ENCODE measurements around the gene CNTLN. TPM values are rescaled to one million over a fixed set of nuclear protein-coding genes. Genes with fewer than 3 reads are reported as not detected.
"Not testable (repeated sequence)": the region's sequence is repeated elsewhere in the genome, so short reads cannot be mapped to it uniquely, and the experiment has no call there.

The CNTLN gene
- total RNA-seq, 1 experiment from 2014 or later, result 11.3 TPM

DNA sequence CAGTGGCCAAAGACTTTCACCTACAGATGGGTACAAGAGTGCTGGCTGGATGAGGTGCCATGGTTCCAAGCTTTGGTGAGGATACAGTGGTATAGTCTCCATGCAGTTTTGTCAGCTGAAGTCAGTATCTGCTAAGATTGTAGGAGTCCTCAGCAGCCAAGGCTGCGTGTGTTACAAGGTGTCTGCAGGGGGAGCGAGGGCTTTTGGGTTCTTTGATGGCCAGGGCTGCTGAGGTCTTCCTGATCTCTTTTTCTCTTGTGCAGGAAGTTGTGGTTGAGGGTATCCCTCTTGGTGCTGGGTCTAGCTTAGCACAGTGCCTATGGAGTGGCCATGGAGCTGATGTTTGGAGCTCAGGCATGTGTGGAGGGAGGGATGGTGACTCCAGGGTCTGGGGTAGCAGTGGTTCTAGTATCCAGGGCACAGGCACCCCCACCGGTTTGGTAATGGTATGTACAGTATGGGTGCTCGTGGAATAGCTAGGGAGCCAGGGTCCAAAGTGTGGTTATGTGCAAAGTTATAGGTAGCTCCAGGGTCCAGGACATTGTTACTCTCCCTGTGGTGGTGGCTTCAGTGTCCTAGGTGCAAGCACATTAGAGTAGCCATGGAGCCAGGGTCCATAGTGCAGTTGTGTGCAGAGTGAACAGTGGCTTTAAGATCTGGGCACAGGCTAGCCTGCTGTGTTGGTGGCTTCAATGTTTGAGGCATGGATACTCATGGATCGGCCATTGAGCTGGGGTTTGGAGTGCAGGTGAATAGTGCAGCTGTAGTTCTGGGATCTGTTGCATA, 36.7 kb downstream of the CNTLN start:
- DNase-seq (ENCODE audit: low read depth), result no peak

DNA sequence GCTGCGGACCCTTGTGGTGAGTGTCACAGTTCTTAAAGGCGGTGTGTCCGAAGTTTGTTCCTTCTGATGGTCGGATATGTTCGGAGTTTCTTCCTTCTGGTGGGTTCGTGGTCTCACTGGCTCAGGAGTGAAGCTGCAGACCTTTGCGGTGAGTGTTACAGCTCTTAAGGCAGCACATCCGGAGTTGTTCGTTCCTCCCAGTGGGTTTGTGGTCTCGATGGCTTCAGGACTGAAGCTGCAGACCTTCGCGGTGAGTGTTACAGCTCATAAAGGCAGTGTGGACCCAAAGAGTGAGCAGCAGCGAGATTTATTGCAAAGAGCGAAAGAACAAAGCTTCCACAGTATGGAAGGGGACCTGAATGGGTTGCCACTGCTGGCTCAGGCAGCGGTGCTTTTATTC, 42.7 kb downstream of the CNTLN start:
- not testable (repeated sequence) for DNase-seq (ENCODE audit: low read depth)

- no peak for DNase-seq (ENCODE audit: low read depth)
Measured at GRCh38 chr9:17185481-17186029, 50.7 kb downstream of the CNTLN start.

GRCh38 chr9:17191082-17191481, 56.2 kb downstream of the CNTLN start:
- peak; percentile 10 for DNase-seq (ENCODE audit: low read depth)

GRCh38 chr9:17204611-17205152, 69.8 kb downstream of the CNTLN start:
- no peak for DNase-seq (ENCODE audit: low read depth)

GRCh38 chr9:17216011-17216410, 81.2 kb downstream of the CNTLN start:
- peak; percentile 89 for DNase-seq (ENCODE audit: low read depth)

DNA sequence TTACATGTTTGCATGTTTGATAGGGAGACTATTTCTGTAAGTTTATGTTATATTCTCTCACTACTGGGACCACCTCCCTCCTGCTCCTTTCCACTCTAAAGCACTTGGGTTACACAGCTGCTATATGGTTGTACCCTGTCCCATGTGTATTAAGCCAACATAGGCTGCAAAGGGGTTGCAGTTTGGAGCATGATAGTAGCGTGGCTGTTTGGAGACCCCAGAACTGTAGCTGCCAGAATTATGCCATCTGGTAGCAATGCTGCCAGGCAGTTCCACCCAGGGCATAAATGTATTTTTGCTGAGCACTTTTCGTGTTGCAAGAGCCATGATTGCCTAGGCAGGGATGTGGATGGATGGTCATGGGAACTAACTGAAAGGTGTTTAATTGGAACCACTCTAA, 81.8 kb downstream of the CNTLN start:
- DNase-seq (ENCODE audit: low read depth), result no peak

GRCh38 chr9:17217272-17217671, 82.4 kb downstream of the CNTLN start:
- no peak for DNase-seq (ENCODE audit: low read depth)

GRCh38 chr9:17219261-17219660, 84.4 kb downstream of the CNTLN start:
- DNase-seq (ENCODE audit: low read depth), result no peak

DNA sequence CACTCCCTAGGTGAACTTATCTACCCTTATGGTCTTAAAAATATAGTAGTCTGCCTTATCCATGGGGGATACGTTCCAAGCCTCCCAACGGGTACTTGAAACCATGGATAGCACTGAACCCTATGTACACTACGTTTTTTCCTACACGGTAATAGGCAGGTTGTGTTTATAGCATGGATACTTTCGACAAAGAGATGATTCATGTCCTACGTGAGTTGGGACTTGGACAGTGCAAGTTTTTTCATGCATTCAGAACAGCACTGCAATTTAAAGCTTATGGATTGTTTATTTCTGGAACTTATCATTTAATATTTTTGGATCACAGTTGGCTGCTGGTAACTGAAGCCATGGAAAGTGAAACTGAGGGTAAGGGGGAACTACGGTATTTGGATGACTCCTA, 88.1 kb downstream of the CNTLN start:
- no peak for DNase-seq (ENCODE audit: low read depth)

- no peak for DNase-seq (ENCODE audit: low read depth)
Measured at GRCh38 chr9:17225407-17225806, 90.6 kb downstream of the CNTLN start.

DNA sequence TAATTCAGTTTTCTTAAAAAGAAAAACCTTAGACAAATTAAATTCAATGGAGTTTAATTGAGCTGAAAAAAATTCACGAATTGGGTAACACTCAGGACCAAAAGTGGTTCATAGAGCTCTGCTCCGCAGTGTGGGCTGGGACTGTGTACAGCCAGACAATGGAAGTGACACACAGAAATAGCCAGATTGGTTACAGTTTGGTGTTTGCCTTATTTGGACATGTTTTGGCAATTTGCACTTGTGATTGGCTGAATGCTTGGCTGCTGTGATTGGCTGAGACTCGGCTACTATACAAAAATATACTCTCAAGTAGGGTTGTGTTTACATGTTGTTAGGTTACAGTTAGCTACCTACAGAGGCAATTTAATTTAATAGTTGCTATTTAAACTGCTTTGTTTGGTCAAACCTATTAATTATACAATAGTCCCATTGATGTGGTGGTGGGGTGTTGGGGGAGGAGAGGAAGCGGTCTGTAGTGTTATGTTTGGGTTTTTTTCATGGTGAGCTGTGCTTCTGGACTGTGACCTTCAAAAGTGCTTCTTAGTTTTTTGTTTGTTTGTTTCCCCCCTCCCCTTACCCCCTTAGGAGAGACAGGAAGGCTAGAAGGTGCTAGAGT, 95.2 kb downstream of the CNTLN start:
- peak; percentile 14 for DNase-seq (ENCODE audit: low read depth)

DNA sequence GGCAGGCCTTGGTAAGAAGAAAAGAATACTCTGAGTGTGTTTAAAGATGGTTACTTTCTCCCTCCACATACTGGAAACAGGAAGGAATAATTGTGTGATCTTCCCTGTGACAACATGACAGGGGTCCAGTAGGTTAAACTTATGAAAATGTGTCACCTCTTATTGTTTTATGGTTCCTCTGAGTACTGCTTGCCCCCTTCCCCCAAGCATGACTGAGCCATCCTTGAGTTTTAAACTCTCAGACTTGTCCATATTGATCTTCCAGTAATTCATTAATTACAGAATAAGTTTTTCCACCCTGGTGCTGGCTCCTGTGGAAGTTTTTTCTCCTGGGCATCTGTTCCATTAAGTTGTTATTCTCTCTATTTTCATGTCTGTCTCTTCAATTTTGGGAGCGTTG, 95.8 kb downstream of the CNTLN start:
- DNase-seq (ENCODE audit: low read depth), result no peak

DNA sequence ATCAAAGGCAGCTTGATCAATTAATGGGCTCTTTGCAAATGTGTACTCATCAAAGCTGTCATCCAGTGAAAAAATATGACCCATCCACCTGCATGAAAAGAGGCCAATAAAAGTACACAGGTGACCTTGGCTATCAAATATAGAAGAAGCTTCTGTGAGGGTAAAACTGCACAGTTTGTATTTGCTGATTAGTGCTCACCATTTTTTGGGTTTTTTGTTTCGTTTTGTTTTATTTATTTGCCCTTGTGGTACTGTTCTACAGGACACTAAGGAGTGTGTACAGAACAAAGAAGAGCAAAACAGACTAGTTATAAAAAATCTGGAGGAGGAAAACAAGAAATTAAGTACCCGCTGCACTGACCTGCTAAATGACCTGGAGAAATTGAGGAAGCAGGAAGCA, 101.3 kb downstream of the CNTLN start:
- no peak for DNase-seq (ENCODE audit: low read depth)

DNA sequence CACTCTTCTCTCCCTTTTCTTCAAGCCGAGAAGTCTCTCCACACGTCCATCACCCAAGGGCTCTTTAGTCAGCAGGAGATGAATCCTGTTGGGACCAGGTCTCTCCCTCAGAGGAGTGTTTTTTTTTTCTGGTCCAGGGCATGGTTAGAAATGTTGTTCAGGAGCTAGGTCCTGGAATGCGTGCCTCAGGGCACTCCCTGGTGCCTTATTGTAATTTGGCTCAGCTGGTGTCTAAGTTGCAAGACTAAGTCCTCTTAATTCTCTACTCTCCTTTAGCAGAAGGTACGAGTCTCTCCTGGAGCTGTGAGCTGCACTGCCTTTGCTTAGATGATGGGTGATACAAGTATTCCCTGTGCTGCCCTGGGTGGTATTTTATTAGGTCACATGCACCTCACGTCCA, 111.9 kb downstream of the CNTLN start:
- no peak for DNase-seq (ENCODE audit: low read depth)

DNA sequence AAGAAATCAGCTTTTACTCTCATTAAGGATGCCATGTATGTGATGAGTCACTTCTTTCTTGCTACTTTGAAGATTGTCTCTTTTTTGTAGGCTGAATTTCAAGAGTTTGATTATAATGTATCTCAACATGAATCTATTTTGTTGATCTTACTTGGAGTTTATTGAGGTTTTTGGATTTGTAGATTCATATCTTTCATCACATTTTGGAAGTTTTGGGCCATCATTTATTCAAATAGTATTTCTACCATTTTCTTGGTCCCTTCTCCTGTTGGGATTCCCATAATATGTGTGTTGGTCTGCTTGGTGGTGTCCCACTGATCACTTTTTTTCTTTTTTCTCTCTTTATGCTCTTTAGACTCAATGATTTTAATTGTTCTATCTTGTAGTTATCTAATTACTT, 116.3 kb downstream of the CNTLN start:
- DNase-seq (ENCODE audit: low read depth), result peak; percentile 34

DNA sequence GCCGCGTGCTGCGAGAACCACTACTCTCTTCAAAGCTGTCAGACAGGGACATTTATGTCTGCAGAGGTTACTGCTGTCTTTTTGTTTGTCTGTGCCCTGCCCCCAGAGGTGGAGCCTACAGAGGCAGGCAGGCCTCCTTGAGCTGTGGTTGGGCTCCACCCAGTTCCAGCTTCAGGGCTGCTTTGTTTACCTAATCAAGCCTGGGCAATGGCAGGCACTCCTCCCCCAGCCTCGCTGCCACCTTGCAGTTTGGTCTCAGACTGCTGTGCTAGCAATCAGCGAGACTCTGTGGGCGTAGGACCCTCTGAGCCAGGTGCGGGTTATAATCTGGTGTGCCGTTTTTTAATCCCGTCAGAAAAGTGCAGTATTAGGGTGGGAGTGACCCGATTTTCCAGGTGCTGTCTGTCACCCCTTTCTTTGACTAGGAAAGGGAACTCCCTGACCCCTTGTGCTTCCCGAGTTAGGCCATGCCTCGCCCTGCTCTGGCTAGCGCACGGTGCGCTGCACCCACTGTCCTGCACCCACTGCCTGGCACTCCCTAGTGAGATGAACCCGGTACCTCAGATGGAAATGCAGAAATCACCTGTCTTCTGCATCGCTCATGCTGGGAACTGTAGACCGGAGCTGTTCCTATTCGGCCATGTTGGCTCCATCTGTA, 133.8 kb downstream of the CNTLN start:
- not testable (repeated sequence) for DNase-seq (ENCODE audit: low read depth)

DNA sequence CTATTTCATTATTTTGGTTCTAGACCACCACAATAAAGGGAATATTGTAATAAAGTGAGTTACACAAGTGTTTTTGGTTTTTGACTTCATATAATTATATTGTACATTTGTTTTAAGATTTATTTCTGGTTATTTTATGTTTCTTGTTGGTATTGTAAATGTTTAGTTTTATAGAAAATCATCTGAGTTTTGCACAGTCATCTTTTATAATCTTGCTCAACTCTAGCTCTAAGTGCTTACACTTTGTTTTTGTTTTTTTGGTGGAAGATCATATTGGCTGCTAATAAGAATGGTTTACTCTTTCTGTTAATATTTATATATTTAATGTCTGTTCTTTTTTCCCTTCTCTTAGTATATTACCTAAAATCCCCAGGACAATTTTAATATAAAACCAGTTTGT, 135.0 kb downstream of the CNTLN start:
- DNase-seq (ENCODE audit: low read depth), result no peak

DNA sequence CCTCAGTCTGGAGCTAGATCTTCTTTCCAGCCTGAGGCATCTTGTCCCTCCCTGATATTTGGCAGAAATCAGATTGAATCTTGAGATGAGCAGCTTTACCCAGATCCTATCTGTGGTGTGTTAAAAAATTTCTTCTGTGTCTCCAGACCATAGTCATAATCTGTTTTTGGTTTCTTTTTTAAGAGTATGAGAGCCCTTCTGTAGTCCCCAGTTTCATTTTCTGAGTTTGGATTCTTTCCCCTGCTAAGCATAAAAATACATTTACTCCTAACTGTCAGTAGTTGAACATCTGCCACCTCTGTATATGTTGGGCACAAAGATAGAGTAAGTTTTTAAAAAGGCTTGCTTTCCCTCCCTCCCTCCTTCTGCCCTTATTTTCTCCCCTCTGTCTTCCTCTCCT, 137.7 kb downstream of the CNTLN start:
- no peak for DNase-seq (ENCODE audit: low read depth)

GRCh38 chr9:17280350-17281012, 145.6 kb downstream of the CNTLN start:
- DNase-seq (ENCODE audit: low read depth), result peak; percentile 12

GRCh38 chr9:17290673-17291072, 155.8 kb downstream of the CNTLN start:
- not testable (repeated sequence) for DNase-seq (ENCODE audit: low read depth)

- DNase-seq (ENCODE audit: low read depth), result peak; percentile 63
Measured at GRCh38 chr9:17291766-17292165, 156.9 kb downstream of the CNTLN start.
